ENCODE data around the gene OR4D1.

- no peak for TF ChIP-seq POLR2A (IDR thresholded peaks at IDR 0.05)
- no peak for TF ChIP-seq CTCF (IDR thresholded peaks at IDR 0.05)
Measured at GRCh38 chr17:58186591-58186990, 38.4 kb downstream of the OR4D1 start.
